Liver (tissue), 9 donors: ENCODE data around the gene THOP1. TPM values are rescaled to one million over a fixed set of nuclear protein-coding genes. Genes with fewer than 3 reads are reported as not detected.

ENCODE experiments used
- DNase-seq: peaks from one replicate; pipeline ENCODE4 v3.0.0-alpha.2; 2017; ENCODE audit warnings: low spot score
- H3K27ac ChIP-seq, 2 donors: one replicate each; pipeline ENCODE4 v1.7.0; 2013; ENCODE audit warnings: inconsistent platforms in 2 of 2, low read length in 2 of 2, control low read depth in 1 of 2, low read depth in 1 of 2, mild to moderate bottlenecking in 1 of 2
- H3K27me3 ChIP-seq, 4 donors: one replicate each; pipeline versions ENCODE4 v1.6.1 to v1.7.0; 2013; ENCODE audit warnings: low read length in 3 of 4, inconsistent platforms in 1 of 4, mild to moderate bottlenecking in 1 of 4, moderate library complexity in 1 of 4; ENCODE audit not compliant: control insufficient read depth in 4 of 4, insufficient read depth in 4 of 4
- H3K36me3 ChIP-seq, 4 donors: one replicate each; pipeline versions ENCODE4 v1.6.1 to v1.7.0; 2013; ENCODE audit warnings: low read length in 3 of 4, mild to moderate bottlenecking in 3 of 4, low read depth in 1 of 4, moderate library complexity in 1 of 4; ENCODE audit not compliant: control insufficient read depth in 4 of 4, insufficient read depth in 3 of 4
- H3K4me1 ChIP-seq, 4 donors: one replicate each; pipeline versions ENCODE4 v1.6.1 to v1.7.0; 2013; ENCODE audit warnings: low read length in 3 of 4, mild to moderate bottlenecking in 3 of 4, moderate library complexity in 1 of 4; ENCODE audit not compliant: control insufficient read depth in 4 of 4, insufficient read depth in 4 of 4
- H3K4me3 ChIP-seq, 3 donors: one replicate each; pipeline versions ENCODE4 v1.6.1 to v1.7.0; 2013; ENCODE audit warnings: low read length in 3 of 3, control low read depth in 1 of 3, low read depth in 1 of 3, mild to moderate bottlenecking in 1 of 3
- H3K9ac ChIP-seq, 2 donors: one replicate each; pipeline ENCODE4 v1.7.0; 2013; ENCODE audit warnings: low read length in 2 of 2, mild to moderate bottlenecking in 2 of 2, moderate library complexity in 2 of 2, control low read depth in 1 of 2, low read depth in 1 of 2
- H3K9me3 ChIP-seq, 4 donors: one replicate each; pipeline versions ENCODE4 v1.6.1 to v1.7.0; 2013; ENCODE audit warnings: low read length in 3 of 4; ENCODE audit not compliant: control insufficient read depth in 4 of 4
- ATF3 ChIP-seq: IDR thresholded peaks from 2 replicates; pipeline ENCODE4 v1.6.1; 2016; ENCODE audit warnings: antibody characterized with exemption
- EGR1 ChIP-seq, 2 donors: IDR thresholded peaks; 2 replicates each; pipeline ENCODE4 v1.6.1; 2016 to 2018; ENCODE audit warnings: antibody characterized with exemption in 2 of 2, low read depth in 2 of 2
- FOXA1 ChIP-seq: IDR thresholded peaks from 2 replicates; pipeline ENCODE4 v1.6.1; 2016; ENCODE audit warnings: antibody characterized with exemption
- GABPA ChIP-seq, 2 donors: IDR thresholded peaks in 1 of 2; conservative IDR thresholded peaks in 1 of 2; 2 replicates each; pipeline ENCODE4 v1.6.1; 2016; ENCODE audit warnings: antibody characterized with exemption in 2 of 2, mild to moderate bottlenecking in 1 of 2, moderate library complexity in 1 of 2
- HNF4A ChIP-seq, 2 donors: conservative IDR thresholded peaks; 2 replicates each; pipeline ENCODE4 v1.6.1; 2016; ENCODE audit warnings: antibody characterized with exemption in 2 of 2, mild to moderate bottlenecking in 2 of 2
- JUND ChIP-seq, 2 donors: IDR thresholded peaks; 2 replicates each; pipeline ENCODE4 v1.6.1; 2016; ENCODE audit warnings: antibody characterized with exemption in 2 of 2
- NR2F2 ChIP-seq: IDR thresholded peaks from 2 replicates; pipeline ENCODE4 v1.6.1; 2016; ENCODE audit warnings: antibody characterized with exemption
- RAD21 ChIP-seq, 2 donors: IDR thresholded peaks; 2 replicates each; pipeline ENCODE4 v1.6.1; 2016; ENCODE audit warnings: antibody characterized with exemption in 2 of 2, mild to moderate bottlenecking in 2 of 2
- RXRA ChIP-seq, 2 donors: IDR thresholded peaks; 2 replicates each; pipeline ENCODE4 v1.6.1; 2017 to 2018; ENCODE audit warnings: antibody characterized with exemption in 2 of 2, mild to moderate bottlenecking in 1 of 2
- SP1 ChIP-seq: IDR thresholded peaks from 2 replicates; pipeline ENCODE4 v1.6.1; 2018; ENCODE audit warnings: antibody characterized with exemption, mild to moderate bottlenecking
- YY1 ChIP-seq: IDR thresholded peaks from 2 replicates; pipeline ENCODE4 v1.6.1; 2016; ENCODE audit warnings: antibody characterized with exemption, mild to moderate bottlenecking
- WGBS: extraction: QIAGEN DNeasy Blood & Tissue Kit; methylation state at CpG from one replicate; pipeline ENCODE4 v1.1.7; 2013; 5-methylcytosine and 5-hydroxymethylcytosine counted together
- polyA plus RNA-seq, 2 donors: library from polyadenylated mRNA; stranded (reverse) in 1 of 2; unstranded in 1 of 2; fragments of 200-250 nt in 1 of 2; fragments of >200 nt in 1 of 2; fragmentation: Nextera tagmentation in 1 of 2; extraction: Ambion mirVana in 1 of 2; gene quantifications; one replicate each; pipeline versions ENCODE4 v1.2.1 to v1.2.3, GENCODE V29; 2013 to 2015
- total RNA-seq, 2 donors: library from RNA; depleted of rRNA; stranded (reverse); fragments of >200 nt; gene quantifications; one replicate each; pipeline ENCODE4 v1.2.3, GENCODE V29; 2014
- TF ChIP-seq, protein P1 (sequence below): IDR thresholded peaks from 2 replicates; pipeline ENCODE4 v1.6.1; 2016; ENCODE audit warnings: antibody characterized with exemption
- donor health status: healthy.
- donor health status: healthy.
- donor health status: healthy.
- donor health status: healthy.
- donor health status: healthy.

Gene THOP1
- total and polyA plus RNA-seq, 4 donors: 39.1 to 56.2 (median 44.7) TPM

DNA sequence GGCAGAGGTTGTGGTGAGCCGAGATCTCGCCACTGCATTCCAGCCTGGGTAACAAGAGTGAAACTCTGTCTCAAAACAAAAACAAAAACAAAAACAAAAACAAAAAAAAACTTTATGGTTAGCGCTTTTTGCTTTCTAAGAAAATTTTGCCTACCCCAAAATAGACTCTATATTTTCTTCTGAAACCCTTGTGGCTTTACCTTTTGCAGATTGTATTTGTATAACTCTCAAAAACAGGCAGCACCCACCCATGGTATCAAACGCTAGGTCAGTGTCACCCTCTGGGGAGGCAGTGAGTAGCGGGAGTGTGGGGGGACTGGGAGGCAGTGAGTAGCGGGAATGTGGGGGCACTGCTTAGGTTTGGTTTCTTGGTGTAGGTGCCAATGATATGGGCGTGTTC is 38.0 kb upstream of the THOP1 start:
- Histone ChIP-seq H3K4me1 (no peaks in the 10 kb centered on the region), H3K9ac (no peak overlapping the region), H3K27ac (no peak overlapping the region), H3K4me3 (no peak overlapping the region), H3K9me3 (no peaks in the 10 kb centered on the region), H3K27me3 (no peaks in the 10 kb centered on the region), H3K36me3 (no peaks in the 10 kb centered on the region)
- 81% methylated on average over 7 of the region's 7 CpGs for WGBS
- TF ChIP-seq JUND (IDR thresholded peaks at IDR 0.05): no peak
- no peak for TF ChIP-seq ATF3
- TF ChIP-seq RXRA (IDR thresholded peaks at IDR 0.05): no peak
- no peak for TF ChIP-seq GABPA (IDR thresholded peaks at IDR 0.05 in 1 of 2, conservative IDR thresholded peaks at IDR 0.05 in 1 of 2)
- TF ChIP-seq FOXA1: no peak
- no peak for DNase-seq

DNA sequence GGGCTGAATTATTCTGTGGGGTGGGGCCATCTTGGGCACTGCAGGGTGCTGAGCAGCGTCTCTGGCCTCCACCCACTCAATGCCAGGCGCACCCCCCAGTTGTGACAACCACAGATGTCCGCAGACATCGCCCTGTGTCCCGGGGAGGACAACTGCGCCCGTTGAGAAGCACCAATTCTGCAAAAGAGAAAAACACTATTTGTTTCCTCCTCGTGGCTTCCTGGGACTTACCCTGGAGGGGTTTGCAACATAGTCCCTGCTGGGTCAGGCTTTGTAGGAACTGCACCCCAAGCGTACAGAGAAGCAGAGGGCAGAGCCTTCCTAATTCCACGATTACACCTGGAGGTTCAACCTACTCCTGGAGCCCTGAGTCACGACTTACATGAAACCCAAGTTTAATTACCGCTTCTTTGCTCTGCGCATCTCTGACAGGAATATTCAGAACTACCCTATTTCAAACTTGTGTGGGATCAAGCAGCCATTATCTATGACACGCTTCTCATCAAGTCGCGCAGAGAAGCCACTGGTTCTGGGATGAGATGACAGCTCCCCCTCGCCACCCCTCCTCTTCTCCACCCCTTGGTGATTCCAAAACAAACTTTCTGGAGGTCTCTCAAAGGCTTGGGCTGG is 34.4 kb upstream of the THOP1 start:
- H3K27me3 ChIP-seq: no peaks in the 10 kb centered on the region
- H3K4me1 ChIP-seq: no peaks in the 10 kb centered on the region
- TF ChIP-seq EGR1 (IDR thresholded peaks at IDR 0.05; ENCODE audit: low read depth in 2 of 2) (no peak), YY1 (no peak), SP1 (no peak), NR2F2 (no peak), HNF4A (conservative IDR thresholded peaks at IDR 0.05) (no peak), GABPA (IDR thresholded peaks at IDR 0.05 in 1 of 2, conservative IDR thresholded peaks at IDR 0.05 in 1 of 2) (no peak), RXRA (IDR thresholded peaks at IDR 0.05) (no peak)
- TF ChIP-seq, protein P1, sequence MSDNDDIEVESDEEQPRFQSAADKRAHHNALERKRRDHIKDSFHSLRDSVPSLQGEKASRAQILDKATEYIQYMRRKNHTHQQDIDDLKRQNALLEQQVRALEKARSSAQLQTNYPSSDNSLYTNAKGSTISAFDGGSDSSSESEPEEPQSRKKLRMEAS: no peak
- no peak overlapping the region for H3K9ac ChIP-seq
- no peaks in the 10 kb centered on the region for H3K9me3 ChIP-seq
- peaks cover 1 to 13% (median 5%) of the 10 kb centered on the region in 4 donors for H3K36me3 ChIP-seq
- DNase-seq: no peak
- no peak overlapping the region for H3K27ac ChIP-seq
- no peak overlapping the region for H3K4me3 ChIP-seq
- 72% methylated on average over 17 of the region's 17 CpGs for WGBS

DNA sequence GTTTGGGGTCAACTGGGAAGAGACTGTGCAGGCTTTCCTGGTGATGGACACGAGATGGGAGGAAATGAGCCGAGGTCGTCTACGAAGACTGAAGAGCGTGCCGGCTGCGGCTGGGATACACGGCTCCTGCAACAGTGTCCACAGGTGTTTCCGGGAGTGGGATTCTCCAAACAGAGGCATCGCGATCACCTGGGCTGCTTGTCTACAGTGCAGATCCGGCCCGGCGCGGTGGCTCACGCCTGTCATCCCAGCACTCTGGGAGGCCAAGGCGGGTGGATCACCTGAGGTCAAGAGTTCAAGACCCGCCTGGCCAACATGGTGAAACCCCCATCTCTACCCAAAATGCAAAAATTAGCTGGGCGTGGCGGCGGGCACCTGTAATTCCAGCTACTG is 33.9 kb upstream of the THOP1 start:
- Histone ChIP-seq H3K27me3 (no peaks in the 10 kb centered on the region), H3K27ac (no peak overlapping the region), H3K9me3 (no peaks in the 10 kb centered on the region), H3K9ac (no peak overlapping the region), H3K36me3 (peaks cover 2 to 16% (median 5%) of the 10 kb centered on the region in 4 donors), H3K4me3 (no peak overlapping the region), H3K4me1 (no peaks in the 10 kb centered on the region)
- TF ChIP-seq RAD21 (IDR thresholded peaks at IDR 0.05) (no peak), NR2F2 (no peak), JUND (IDR thresholded peaks at IDR 0.05) (no peak), RXRA (IDR thresholded peaks at IDR 0.05) (no peak), HNF4A (conservative IDR thresholded peaks at IDR 0.05) (no peak), GABPA (IDR thresholded peaks at IDR 0.05 in 1 of 2, conservative IDR thresholded peaks at IDR 0.05 in 1 of 2) (no peak)
- TF ChIP-seq, protein P1: no peak
- DNase-seq: no peak
- 88% methylated on average over 21 of the region's 21 CpGs for WGBS
